NCI-H146 (cell line): ENCODE measurements around the gene GPR85.
"Not testable (repeated sequence)": the region's sequence is repeated elsewhere in the genome, so short reads cannot be mapped to it uniquely, and the experiment has no call there.

Experiments used
- DNase-seq: peaks from one replicate; lab custom pipeline; 2025; lab: John Stamatoyannopoulos, UW

GPR85 gene

GRCh38 chr7:113083816-113084495 is 2.7 kb downstream of the GPR85 start:
- no peak for DNase-seq

GRCh38 chr7:113083132-113083815 is 3.4 kb downstream of the GPR85 start:
- DNase-seq, result no peak

GRCh38 chr7:113078331-113078730 is 8.3 kb downstream of the GPR85 start:
- DNase-seq, result no peak

GRCh38 chr7:113076703-113077102 is 9.9 kb downstream of the GPR85 start:
- DNase-seq, result no peak

- no peak for DNase-seq
Observed at GRCh38 chr7:113071465-113071864, 15.2 kb downstream of the GPR85 start.

- no peak for DNase-seq
Observed at GRCh38 chr7:113062499-113062898, 24.1 kb downstream of the GPR85 start.

- no peak for DNase-seq
Observed at GRCh38 chr7:113060100-113060499, 26.5 kb downstream of the GPR85 start.

- no peak for DNase-seq
Observed at GRCh38 chr7:113054938-113055337, 31.7 kb downstream of the GPR85 start.

GRCh38 chr7:113054272-113054671 is 32.4 kb downstream of the GPR85 start:
- not testable (repeated sequence) for DNase-seq

- DNase-seq, result not testable (repeated sequence)
Observed at GRCh38 chr7:113049221-113049620, 37.4 kb downstream of the GPR85 start.

GRCh38 chr7:113046453-113046852 is 40.2 kb downstream of the GPR85 start:
- DNase-seq, result no peak

GRCh38 chr7:113045379-113045778 is 41.2 kb downstream of the GPR85 start:
- no peak for DNase-seq

GRCh38 chr7:113044394-113044793 is 42.2 kb downstream of the GPR85 start:
- DNase-seq, result no peak

GRCh38 chr7:113040849-113041248 is 45.8 kb downstream of the GPR85 start:
- no peak for DNase-seq

- DNase-seq, result no peak
Observed at GRCh38 chr7:113033959-113034358, 52.7 kb downstream of the GPR85 start.
